Activated T-helper 2 cell treated with anti-CD3 and anti-CD28 coated beads, Interferon-gamma antibody, Interleukin-2, Interleukin-4, amounts not matched to agents 10 μg/mL and 5 μg/mL and 100 μg/mL, durations not matched to agents 14 hours and 24 hours and 36 hours (primary cell): ENCODE results near the gene NFATC2. TPM values are rescaled to one million over a fixed set of nuclear protein-coding genes. Genes with fewer than 3 reads are reported as not detected.
A peak's percentile ranks its signal among the peaks of the same experiment; 100 is the strongest.

Experiments
- DNase-seq: peaks from one replicate; pipeline ENCODE4 v3.0.0; 2021; ENCODE audit warnings: low spot score
- H3K27ac Mint-ChIP-seq: one replicate; pipeline ENCODE4 v1.8.0; 2021; ENCODE audit warnings: mixed read lengths
- H3K27me3 Mint-ChIP-seq: one replicate; pipeline ENCODE4 v1.8.0; 2021; ENCODE audit warnings: low read depth, mixed read lengths
- H3K36me3 Mint-ChIP-seq: one replicate; pipeline ENCODE4 v1.8.0; 2021; ENCODE audit warnings: low read depth, mixed read lengths
- H3K4me1 Mint-ChIP-seq: one replicate; pipeline ENCODE4 v1.8.0; 2021; ENCODE audit warnings: low read depth, mixed read lengths
- H3K4me3 Mint-ChIP-seq: one replicate; pipeline ENCODE4 v1.8.0; 2021; ENCODE audit warnings: low read depth, mild to moderate bottlenecking, moderate library complexity, mixed read lengths
- H3K9me3 Mint-ChIP-seq: one replicate; pipeline ENCODE4 v1.8.0; 2021; ENCODE audit warnings: mixed read lengths
- intact Hi-C: fragments of 100-400 bp; cut with micrococcal nuclease; formaldehyde crosslinking; loops from one replicate; pipeline ENCODE4 v1.15.1; 2023
- total RNA-seq: library from RNA; stranded (reverse); gene quantifications from 2 replicates; pipeline ENCODE4 v1.2.3, GENCODE V29; 2022

The NFATC2 gene
- total RNA-seq, 1 donor from 2014 or later = 67.1 TPM

DNA sequence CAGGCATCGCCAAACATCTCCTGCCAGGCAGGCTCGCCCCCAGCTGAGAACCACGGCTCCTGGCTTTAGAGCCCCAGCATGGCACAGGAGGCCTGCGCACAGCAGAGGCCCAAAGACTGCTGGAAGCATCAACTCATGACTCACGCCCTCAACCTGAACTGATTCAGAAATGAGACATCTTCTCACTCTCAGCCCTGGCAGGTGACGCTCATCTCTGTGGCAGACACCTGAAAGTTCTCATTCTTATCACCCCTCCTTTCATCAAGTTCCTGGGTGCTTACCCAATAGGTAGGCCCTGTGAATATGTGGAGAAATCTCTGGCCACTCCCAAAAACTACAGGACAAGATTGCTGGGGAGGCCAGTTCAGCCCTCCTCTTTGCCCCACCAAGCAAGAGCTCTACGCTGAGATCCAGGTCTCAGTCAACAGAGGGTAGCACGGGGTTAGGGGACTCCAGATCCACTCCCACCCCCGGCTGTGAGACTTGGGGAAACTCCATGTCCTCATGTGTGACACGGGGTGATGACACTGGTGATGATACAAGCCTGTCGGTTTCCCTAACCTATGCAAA lies 11.3 kb downstream of the NFATC2 start:
- Mint-ChIP-seq H3K36me3 (peaks cover 69% of the 10 kb centered on the region), H3K27ac (peak overlapping the region; percentile 99), H3K4me3 (peak overlapping the region; percentile 82), H3K9me3 (no peaks in the 10 kb centered on the region), H3K4me1 (peaks cover 84% of the 10 kb centered on the region), H3K27me3 (no peaks in the 10 kb centered on the region)
- intact Hi-C loops = loop anchor here (1.0 to 5.0 kb wide), 6 partner anchors 10 to 186 kb away; no protein-coding TSS in a partner anchor
- peak; percentile 44 for DNase-seq

GRCh38 chr20:51529758-51530157 lies 12.8 kb downstream of the NFATC2 start:
- Mint-ChIP-seq H3K4me3 (peak overlapping the region; percentile 58), H3K27me3 (no peaks in the 10 kb centered on the region), H3K9me3 (no peaks in the 10 kb centered on the region), H3K27ac (peak overlapping the region; percentile 99), H3K36me3 (peaks cover 65% of the 10 kb centered on the region), H3K4me1 (peaks cover 81% of the 10 kb centered on the region)
- intact Hi-C loops = loop anchor here (2.0 to 5.0 kb wide), 2 partner anchors 143 to 188 kb away; no protein-coding TSS in a partner anchor
- peak; percentile 35 for DNase-seq

- Mint-ChIP-seq H3K36me3 (peaks cover 67% of the 10 kb centered on the region), H3K9me3 (no peaks in the 10 kb centered on the region), H3K4me1 (peaks cover 82% of the 10 kb centered on the region), H3K27me3 (no peaks in the 10 kb centered on the region), H3K4me3 (peak overlapping the region; percentile 45), H3K27ac (peak overlapping the region; percentile 99)
- DNase-seq = no peak
- intact Hi-C loops = no loop called here
Observed at GRCh38 chr20:51529081-51529681, 13.3 kb downstream of the NFATC2 start.

GRCh38 chr20:51528263-51529027 lies 14.1 kb downstream of the NFATC2 start:
- peaks cover 64% of the 10 kb centered on the region for H3K36me3 Mint-ChIP-seq
- no peaks in the 10 kb centered on the region for H3K9me3 Mint-ChIP-seq
- H3K4me3 Mint-ChIP-seq = peak overlapping the region; percentile 45
- H3K27ac Mint-ChIP-seq = peak overlapping the region; percentile 99
- peaks cover 79% of the 10 kb centered on the region for H3K4me1 Mint-ChIP-seq
- intact Hi-C loops = loop anchor here (1.0 kb wide), 1 partner anchor 16 kb away; no protein-coding TSS in a partner anchor
- H3K27me3 Mint-ChIP-seq = no peaks in the 10 kb centered on the region
- no peak for DNase-seq

GRCh38 chr20:51526754-51527153 lies 15.8 kb downstream of the NFATC2 start:
- intact Hi-C loops = no loop called here
- H3K4me3 Mint-ChIP-seq = peak overlapping the region; percentile 32
- no peaks in the 10 kb centered on the region for H3K27me3 Mint-ChIP-seq
- H3K4me1 Mint-ChIP-seq = peaks cover 71% of the 10 kb centered on the region
- peak overlapping the region; percentile 92 for H3K27ac Mint-ChIP-seq
- H3K36me3 Mint-ChIP-seq = peaks cover 63% of the 10 kb centered on the region
- H3K9me3 Mint-ChIP-seq = no peaks in the 10 kb centered on the region
- DNase-seq = no peak

DNA sequence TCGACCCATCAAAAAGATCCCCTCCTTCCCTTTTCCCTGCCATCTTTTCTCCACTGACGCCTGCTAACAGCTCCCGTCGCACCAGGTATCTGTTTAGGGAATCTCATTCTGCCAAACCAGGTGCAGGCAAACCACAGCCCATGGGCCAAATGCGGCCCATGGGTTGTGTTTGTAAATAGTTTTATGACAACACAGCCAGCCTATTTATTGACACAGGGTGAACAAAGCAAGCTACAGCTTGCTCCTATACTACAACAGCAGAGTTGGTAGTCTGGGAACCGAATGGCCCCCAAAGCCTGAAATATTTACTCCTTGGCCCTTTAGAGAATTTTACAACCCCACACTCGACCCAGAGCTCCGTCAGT lies 16.4 kb downstream of the NFATC2 start:
- peak overlapping the region; percentile 92 for H3K27ac Mint-ChIP-seq
- peaks cover 65% of the 10 kb centered on the region for H3K36me3 Mint-ChIP-seq
- no peaks in the 10 kb centered on the region for H3K9me3 Mint-ChIP-seq
- no peaks in the 10 kb centered on the region for H3K27me3 Mint-ChIP-seq
- peaks cover 66% of the 10 kb centered on the region for H3K4me1 Mint-ChIP-seq
- H3K4me3 Mint-ChIP-seq = peak overlapping the region; percentile 73
- DNase-seq = no peak
- intact Hi-C loops = no loop called here

- Mint-ChIP-seq H3K27me3 (no peaks in the 10 kb centered on the region), H3K4me3 (peak overlapping the region; percentile 73), H3K4me1 (peaks cover 60% of the 10 kb centered on the region), H3K36me3 (peaks cover 64% of the 10 kb centered on the region), H3K27ac (peak overlapping the region; percentile 92), H3K9me3 (no peaks in the 10 kb centered on the region)
- no peak for DNase-seq
- intact Hi-C loops = no loop called here
Observed at GRCh38 chr20:51525241-51526105, 17.0 kb downstream of the NFATC2 start.

DNA sequence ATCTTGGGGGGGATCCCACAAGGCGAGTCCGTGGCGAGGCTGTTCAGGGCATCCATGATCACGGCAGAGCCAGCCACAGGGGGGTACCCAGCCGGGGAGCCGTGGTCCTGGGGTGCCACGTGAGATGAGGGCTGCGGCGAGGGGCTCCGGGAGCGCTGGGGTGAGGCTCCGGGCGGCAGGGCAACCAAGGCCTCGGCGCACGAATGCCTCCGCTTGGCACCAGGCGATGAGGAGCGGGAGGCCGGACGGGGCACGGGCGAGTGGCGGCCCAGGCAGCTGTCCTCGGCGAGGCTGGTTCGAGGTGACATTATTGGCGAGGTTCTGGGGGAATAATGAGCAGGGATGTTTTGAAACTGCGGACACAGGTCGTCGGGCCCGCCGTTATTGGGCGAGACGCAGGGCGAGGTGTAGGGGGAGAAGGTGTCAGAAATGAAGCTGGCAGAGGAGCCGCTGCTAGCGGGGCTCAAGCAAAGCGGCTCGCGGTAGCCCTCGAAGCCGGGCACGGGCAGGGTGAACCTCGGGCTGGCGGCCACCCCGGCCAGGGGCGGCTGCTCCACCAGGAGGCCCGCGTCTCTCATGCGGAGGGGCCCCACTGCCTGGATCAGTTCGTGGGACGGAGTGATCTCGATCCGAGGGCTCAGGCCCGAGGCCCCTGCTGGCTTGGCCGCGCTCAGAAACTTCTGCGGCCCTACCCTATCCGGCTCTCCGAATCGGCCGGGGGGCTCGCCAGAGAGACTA lies 19.1 kb downstream of the NFATC2 start:
- Mint-ChIP-seq H3K27ac (no peak overlapping the region), H3K27me3 (no peaks in the 10 kb centered on the region), H3K9me3 (no peaks in the 10 kb centered on the region), H3K4me1 (peaks cover 43% of the 10 kb centered on the region), H3K36me3 (peaks cover 67% of the 10 kb centered on the region), H3K4me3 (no peak overlapping the region)
- DNase-seq = no peak
- intact Hi-C loops = no loop called here

DNA sequence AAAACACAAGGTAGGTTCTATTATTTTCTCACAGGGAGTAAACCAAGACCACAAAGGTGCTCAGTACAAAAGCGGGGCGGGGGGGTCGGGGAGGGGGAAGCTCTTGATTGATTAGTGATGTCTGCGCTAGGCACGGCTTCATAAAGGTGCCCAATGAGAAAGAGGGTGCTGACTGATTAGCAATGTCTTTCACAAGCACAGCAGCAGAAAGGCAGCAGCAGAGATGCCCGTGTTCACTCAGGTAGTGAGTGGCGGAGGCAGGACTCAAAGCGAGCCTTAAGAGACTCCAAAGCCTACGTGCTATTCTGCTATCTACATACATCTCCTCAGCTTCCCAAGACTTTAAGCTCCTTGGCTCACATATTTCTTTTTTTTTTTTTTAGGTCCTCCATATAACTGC lies 20.3 kb downstream of the NFATC2 start:
- Mint-ChIP-seq H3K27me3 (no peaks in the 10 kb centered on the region), H3K27ac (no peak overlapping the region), H3K9me3 (no peaks in the 10 kb centered on the region), H3K4me1 (peaks cover 42% of the 10 kb centered on the region), H3K4me3 (no peak overlapping the region), H3K36me3 (peaks cover 71% of the 10 kb centered on the region)
- intact Hi-C loops = no loop called here
- no peak for DNase-seq

- Mint-ChIP-seq H3K27me3 (no peaks in the 10 kb centered on the region), H3K4me3 (no peak overlapping the region), H3K4me1 (peaks cover 50% of the 10 kb centered on the region), H3K27ac (no peak overlapping the region), H3K36me3 (peaks cover 86% of the 10 kb centered on the region), H3K9me3 (no peaks in the 10 kb centered on the region)
- DNase-seq = no peak
- intact Hi-C loops = no loop called here
Observed at GRCh38 chr20:51517839-51518238, 24.7 kb downstream of the NFATC2 start.

DNA sequence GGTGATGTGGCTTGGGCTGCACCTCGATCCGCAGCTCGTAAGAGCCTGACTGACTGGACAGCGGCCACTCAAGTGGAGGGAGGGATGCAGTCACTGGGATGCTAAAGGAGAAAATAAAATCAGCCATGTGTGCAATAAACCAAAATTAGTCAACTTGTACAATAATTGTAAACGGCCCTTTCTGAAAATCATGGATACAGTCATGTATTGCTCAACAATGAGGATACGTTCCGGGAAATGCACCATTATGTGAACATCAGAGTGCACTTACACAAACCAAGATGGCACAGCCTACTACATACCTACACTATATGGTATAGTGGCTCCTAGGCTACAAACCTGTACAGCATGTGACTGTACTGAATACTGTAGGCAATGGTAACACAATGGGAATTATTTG lies 25.7 kb downstream of the NFATC2 start:
- Mint-ChIP-seq H3K4me3 (no peak overlapping the region), H3K4me1 (peaks cover 55% of the 10 kb centered on the region), H3K9me3 (no peaks in the 10 kb centered on the region), H3K27me3 (no peaks in the 10 kb centered on the region), H3K36me3 (peaks cover 85% of the 10 kb centered on the region), H3K27ac (no peak overlapping the region)
- intact Hi-C loops = no loop called here
- no peak for DNase-seq

DNA sequence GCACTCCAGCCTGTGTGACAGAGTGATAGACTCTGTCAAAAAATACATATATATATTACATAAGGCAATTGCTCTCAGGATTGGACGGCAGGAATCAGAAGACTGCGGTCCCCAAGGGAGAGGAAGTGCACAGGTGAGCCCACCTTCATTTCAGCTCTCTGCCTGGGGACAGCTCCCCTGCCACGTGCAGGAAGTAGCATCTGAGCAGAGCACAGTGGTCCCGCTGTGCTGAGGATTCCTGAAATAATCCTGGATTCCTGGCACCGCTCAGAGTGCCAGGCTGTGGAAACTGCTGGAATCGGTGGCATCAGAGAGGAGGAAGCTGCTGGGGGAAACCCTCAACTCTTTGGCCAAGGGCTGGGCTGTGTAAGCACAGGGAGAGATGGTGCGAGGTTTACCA lies 27.7 kb downstream of the NFATC2 start:
- H3K4me1 Mint-ChIP-seq = peaks cover 62% of the 10 kb centered on the region
- intact Hi-C loops = loop anchor here (5.0 kb wide), 1 partner anchor 43 kb away; no protein-coding TSS in a partner anchor
- H3K27me3 Mint-ChIP-seq = no peaks in the 10 kb centered on the region
- no peaks in the 10 kb centered on the region for H3K9me3 Mint-ChIP-seq
- DNase-seq = no peak
- no peak overlapping the region for H3K4me3 Mint-ChIP-seq
- H3K36me3 Mint-ChIP-seq = peaks cover 83% of the 10 kb centered on the region
- no peak overlapping the region for H3K27ac Mint-ChIP-seq
